Activated CD8-positive, alpha-beta T cell treated with anti-CD3 and anti-CD28 coated beads for 36 hours (primary cell): ENCODE data around the gene GCDH. TPM values are rescaled to one million over a fixed set of nuclear protein-coding genes. Genes with fewer than 3 reads are reported as not detected.

Experiments used
- ATAC-seq: fragments of 200-7000 bp; cut with Tn5 transposase; one replicate; pipeline ENCODE4 v1.10.0; 2021; ENCODE audit warnings: mild to moderate bottlenecking, moderate library complexity
- CTCF ChIA-PET: fragments of 350-600 bp; sonication (Branson Sonifier 250); formaldehyde crosslinking; loops from one replicate; lab custom pipeline; 2021; ENCODE audit warnings: antibody characterized with exemption; lab: Charles Lee
- POLR2A ChIA-PET: fragments of 350-600 bp; sonication (Branson Sonifier 250); formaldehyde crosslinking; loops from one replicate; lab custom pipeline; 2021; ENCODE audit warnings: antibody characterized with exemption; lab: Charles Lee
- DNase-seq: peaks from one replicate; pipeline ENCODE4 v3.0.0-alpha.2; 2020
- H3K27ac Mint-ChIP-seq: one replicate; pipeline ENCODE4 v1.8.0; 2021; ENCODE audit warnings: mild to moderate bottlenecking, mixed read lengths
- H3K27me3 Mint-ChIP-seq: one replicate; pipeline ENCODE4 v1.8.0; 2021; ENCODE audit warnings: mixed read lengths
- H3K36me3 Mint-ChIP-seq: one replicate; pipeline ENCODE4 v1.8.0; 2021; ENCODE audit warnings: low read depth, mixed read lengths
- H3K4me1 Mint-ChIP-seq: one replicate; pipeline ENCODE4 v1.8.0; 2021; ENCODE audit warnings: low read depth, mixed read lengths
- H3K4me3 Mint-ChIP-seq: one replicate; pipeline ENCODE4 v1.8.0; 2021; ENCODE audit warnings: mild to moderate bottlenecking, moderate library complexity, mixed read lengths
- H3K9me3 Mint-ChIP-seq: one replicate; pipeline ENCODE4 v1.8.0; 2021; ENCODE audit warnings: mixed read lengths
- intact Hi-C: fragments of 100-400 bp; cut with micrococcal nuclease; formaldehyde crosslinking; loops from one replicate; pipeline ENCODE4 v1.10.0; 2022
- total RNA-seq, 2 experiments: library from RNA; stranded (reverse); gene quantifications; one replicate each; pipeline ENCODE4 v1.2.3, GENCODE V29; 2021
- TF ChIP-seq, protein P1 (sequence below): fragments of 200-600 bp; IDR thresholded peaks from one replicate; pipeline ENCODE4 v1.8.0; 2022; ENCODE audit warnings: antibody characterized with exemption, mild to moderate bottlenecking

GCDH gene
- total RNA-seq, 2 experiments from 2014 or later = 37.5 to 43.8 TPM

DNA sequence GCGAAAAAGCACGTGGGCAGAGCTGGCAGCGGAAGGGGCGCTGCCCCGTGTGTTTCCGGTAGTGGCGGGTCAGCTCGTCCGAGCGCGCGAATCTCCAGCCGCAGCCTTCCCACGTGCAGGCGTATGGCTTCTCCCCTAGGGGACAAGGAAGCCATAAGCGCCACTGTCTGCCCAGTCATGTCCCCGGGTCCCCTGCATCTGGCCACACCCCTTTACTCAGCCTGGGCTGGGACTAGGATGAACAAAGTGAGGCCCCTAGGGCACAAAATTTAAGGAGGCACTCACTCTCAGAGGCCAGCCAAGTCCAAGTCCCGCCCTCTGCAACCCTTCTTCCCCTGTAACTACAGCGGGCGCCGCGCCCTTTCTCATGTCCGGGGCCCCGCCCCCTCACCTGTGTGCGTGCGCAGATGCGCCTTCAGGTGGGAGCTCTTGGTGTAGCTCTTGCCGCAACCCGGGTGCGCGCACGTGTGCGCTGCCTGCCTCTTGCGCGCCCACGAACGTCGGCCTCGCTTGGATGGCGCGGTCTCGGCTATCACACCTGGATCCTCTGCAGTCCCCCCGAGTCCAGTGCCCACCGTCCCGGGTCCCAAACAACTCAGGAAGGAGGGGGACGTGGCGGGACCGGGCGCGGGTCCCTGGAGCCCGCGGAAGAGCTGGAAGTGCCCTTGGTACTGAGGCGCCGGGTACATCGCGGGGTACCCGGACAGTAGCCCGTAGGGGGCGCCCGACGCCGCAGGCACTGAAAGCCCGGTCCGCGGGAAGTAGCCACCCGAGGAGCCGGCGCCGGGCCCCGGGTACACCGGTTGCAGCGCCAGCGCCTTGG, 5.8 kb upstream of the GCDH start:
- Mint-ChIP-seq H3K36me3 (no peaks in the 10 kb centered on the region), H3K9me3 (peaks cover 7% of the 10 kb centered on the region), H3K4me3 (peak overlapping the region; percentile 86), H3K27ac (peak overlapping the region; percentile 89), H3K27me3 (no peaks in the 10 kb centered on the region), H3K4me1 (peaks cover 18% of the 10 kb centered on the region)
- CTCF ChIA-PET = interaction anchor here (0.6 to 9.0 kb wide), 19 partner anchors 12 to 127 kb away, joined by 3 to 67 read pairs (median 5); partner anchors contain the start of genes CALR, FARSA and SYCE2
- intact Hi-C loops = loop anchor here (10.0 kb wide), 1 partner anchor 50 kb away; the partner anchor contains the start of genes CALR and FARSA
- POLR2A ChIA-PET = interaction anchor here (0.6 to 2.3 kb wide), 15 partner anchors 9 to 163 kb away, joined by 3 to 8 read pairs (median 4); partner anchors contain the start of genes RNASEH2A and SYCE2
- DNase-seq (peak; percentile 98), ATAC-seq (peak; percentile 80)
- TF ChIP-seq, protein P1, sequence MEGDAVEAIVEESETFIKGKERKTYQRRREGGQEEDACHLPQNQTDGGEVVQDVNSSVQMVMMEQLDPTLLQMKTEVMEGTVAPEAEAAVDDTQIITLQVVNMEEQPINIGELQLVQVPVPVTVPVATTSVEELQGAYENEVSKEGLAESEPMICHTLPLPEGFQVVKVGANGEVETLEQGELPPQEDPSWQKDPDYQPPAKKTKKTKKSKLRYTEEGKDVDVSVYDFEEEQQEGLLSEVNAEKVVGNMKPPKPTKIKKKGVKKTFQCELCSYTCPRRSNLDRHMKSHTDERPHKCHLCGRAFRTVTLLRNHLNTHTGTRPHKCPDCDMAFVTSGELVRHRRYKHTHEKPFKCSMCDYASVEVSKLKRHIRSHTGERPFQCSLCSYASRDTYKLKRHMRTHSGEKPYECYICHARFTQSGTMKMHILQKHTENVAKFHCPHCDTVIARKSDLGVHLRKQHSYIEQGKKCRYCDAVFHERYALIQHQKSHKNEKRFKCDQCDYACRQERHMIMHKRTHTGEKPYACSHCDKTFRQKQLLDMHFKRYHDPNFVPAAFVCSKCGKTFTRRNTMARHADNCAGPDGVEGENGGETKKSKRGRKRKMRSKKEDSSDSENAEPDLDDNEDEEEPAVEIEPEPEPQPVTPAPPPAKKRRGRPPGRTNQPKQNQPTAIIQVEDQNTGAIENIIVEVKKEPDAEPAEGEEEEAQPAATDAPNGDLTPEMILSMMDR = peak; percentile 90

DNA sequence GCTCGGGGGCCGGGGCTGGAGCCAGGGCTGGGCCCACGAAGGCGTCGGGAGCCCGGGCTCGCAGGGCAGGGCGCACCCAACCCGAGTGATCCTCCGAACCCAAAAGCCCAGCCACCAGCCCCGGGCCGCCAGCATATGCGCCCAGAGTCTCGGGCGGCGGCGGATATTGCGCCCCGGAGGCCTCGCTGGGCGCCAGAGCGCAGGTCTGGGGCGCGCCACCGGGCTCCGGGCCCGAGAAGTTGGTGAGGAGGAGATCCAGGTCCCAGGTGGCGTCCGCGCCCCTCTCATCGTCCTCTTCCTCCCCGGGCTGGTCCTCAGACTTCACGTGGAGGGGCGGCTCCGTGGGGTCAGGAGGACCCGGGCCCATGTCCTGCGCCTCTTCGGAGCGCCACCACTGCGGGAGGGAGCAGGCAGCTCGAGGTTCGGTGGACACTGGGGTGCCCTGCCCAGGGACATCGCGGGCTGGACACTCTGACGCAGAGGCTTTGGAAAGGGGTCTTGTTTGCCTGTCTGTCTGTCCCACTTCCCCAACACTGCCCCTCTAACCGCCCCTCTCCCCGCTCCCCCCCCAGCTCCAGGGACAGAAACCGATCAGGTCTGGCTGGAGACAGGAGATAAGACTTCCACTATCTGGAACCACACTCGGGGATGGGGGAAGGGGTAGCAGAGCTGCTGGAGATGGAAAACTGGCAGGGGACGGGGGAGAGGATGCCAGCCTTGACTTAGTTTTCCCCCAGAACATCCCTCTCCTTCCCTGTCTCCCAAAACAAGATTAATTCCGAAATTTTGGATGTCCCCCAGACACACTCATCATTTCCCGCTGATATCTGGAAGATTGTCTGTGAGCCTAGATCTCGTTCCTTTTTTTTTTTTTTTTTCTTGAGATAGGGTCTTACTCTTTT, 5.0 kb upstream of the GCDH start:
- intact Hi-C loops = loop anchor here (10.0 kb wide), 1 partner anchor 49 kb away; the partner anchor contains the start of genes CALR and FARSA
- H3K27ac Mint-ChIP-seq = no peak overlapping the region
- peaks cover under 1% of the 10 kb centered on the region for H3K36me3 Mint-ChIP-seq
- DNase-seq = no peak
- ChIA-PET POLR2A (interaction anchor here (1.0 to 2.3 kb wide), 11 partner anchors 10 to 164 kb away, joined by 3 to 8 read pairs (median 4); partner anchors contain the start of genes RNASEH2A and SYCE2), CTCF (interaction anchor here (0.7 to 9.0 kb wide), 17 partner anchors 10 to 128 kb away, joined by 3 to 67 read pairs (median 5); partner anchors contain the start of genes CALR, FARSA and SYCE2)
- peak overlapping the region; percentile 64 for H3K4me3 Mint-ChIP-seq
- TF ChIP-seq, protein P1 = peak; percentile 63
- H3K4me1 Mint-ChIP-seq = peaks cover 17% of the 10 kb centered on the region
- peak; percentile 4 for ATAC-seq
- no peaks in the 10 kb centered on the region for H3K27me3 Mint-ChIP-seq
- H3K9me3 Mint-ChIP-seq = peaks cover 7% of the 10 kb centered on the region

DNA sequence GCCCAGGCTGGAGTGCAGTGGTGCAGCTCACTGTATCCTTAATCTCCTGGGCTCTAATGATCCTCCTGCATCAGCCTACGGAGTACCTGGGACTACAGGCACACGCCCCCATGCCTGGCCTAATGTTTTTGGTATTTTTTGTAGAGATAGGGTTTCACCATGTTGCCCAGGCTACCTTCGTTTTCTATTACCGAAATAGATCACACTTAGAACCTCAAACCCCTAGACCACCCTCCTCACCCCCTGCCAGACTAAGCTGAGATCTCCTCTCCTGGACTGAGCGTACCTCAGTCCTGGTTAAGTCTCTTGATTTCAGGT, 4.3 kb upstream of the GCDH start:
- intact Hi-C loops = loop anchor here (10.0 kb wide), 1 partner anchor 48 kb away; the partner anchor contains the start of genes CALR and FARSA
- peaks cover 3% of the 10 kb centered on the region for H3K36me3 Mint-ChIP-seq
- H3K4me3 Mint-ChIP-seq = peak overlapping the region; percentile 64
- POLR2A ChIA-PET = interaction anchor here (0.7 to 2.3 kb wide), 5 partner anchors 33 to 153 kb away, joined by 3 to 7 read pairs (median 3); partner anchors contain the start of gene SYCE2
- CTCF ChIA-PET = interaction anchor here (0.9 to 9.0 kb wide), 3 partner anchors 9 to 126 kb away, joined by 3 to 67 read pairs (median 7); no protein-coding TSS in a partner anchor
- no peak for DNase-seq
- TF ChIP-seq, protein P1 = no peak
- no peak overlapping the region for H3K27ac Mint-ChIP-seq
- no peaks in the 10 kb centered on the region for H3K27me3 Mint-ChIP-seq
- H3K9me3 Mint-ChIP-seq = peaks cover 7% of the 10 kb centered on the region
- H3K4me1 Mint-ChIP-seq = peaks cover 18% of the 10 kb centered on the region
- no peak for ATAC-seq

DNA sequence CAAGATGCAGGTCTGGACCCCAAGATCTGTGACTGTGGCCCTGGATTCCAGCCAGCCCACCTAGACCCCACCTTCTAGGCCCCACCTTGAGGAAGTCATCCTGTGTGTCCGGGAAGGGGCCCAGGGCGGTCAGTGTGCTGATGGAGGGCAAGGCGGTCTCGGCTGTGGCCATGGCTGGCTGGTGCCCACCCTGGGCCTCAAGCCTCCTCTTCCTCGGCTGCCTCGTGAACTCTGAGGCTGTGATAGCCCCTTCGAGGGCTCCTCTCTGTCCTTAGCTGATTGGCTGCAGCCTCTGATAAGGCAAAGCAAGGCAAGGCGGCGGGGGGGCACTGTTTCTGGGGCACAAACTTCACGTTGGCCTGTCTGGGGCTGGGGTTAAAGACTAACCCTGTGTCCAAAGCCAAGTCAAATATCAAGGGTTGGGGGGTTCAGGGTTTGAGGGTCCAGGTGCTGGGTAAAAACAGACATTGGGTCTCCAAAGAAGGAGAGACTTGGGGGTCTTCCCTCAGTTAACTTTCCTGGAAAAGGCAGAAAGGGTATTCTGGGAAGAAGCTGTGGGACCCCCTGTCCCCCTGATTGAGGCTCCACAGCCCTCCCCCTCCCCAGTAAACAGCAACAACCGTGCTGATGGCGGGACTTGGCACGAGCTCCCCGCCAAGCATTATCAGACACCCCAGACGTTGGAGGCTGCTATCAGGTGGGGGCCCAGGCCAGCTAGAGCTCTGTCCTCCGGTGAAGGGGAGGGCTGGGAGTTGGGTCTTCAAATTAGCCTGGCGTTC, 3.8 kb upstream of the GCDH start, which contains the start of gene KLF1:
Gene KLF1, minus strand, starts transcription at position 233 of the 779 bp plus-strand sequence. Its CDS starts 61 bp downstream, at position 172.
- Mint-ChIP-seq H3K27ac (no peak within 1 kb of the TSS), H3K4me3 (peak within 1 kb of the TSS; percentile 64), H3K4me1 (peaks cover 22% of the 10 kb centered on the region), H3K27me3 (no peaks in the 10 kb centered on the region), H3K36me3 (peaks cover 3% of the 10 kb centered on the region), H3K9me3 (peaks cover 7% of the 10 kb centered on the region)
- TF ChIP-seq, protein P1 = no peak
- ChIA-PET POLR2A (interaction anchor here (0.7 to 1.1 kb wide), 3 partner anchors 26 to 154 kb away, joined by 3 to 5 read pairs (median 3); partner anchors contain the start of gene SYCE2), CTCF (interaction anchor here (1.4 to 9.0 kb wide), 2 partner anchors 77 to 127 kb away, joined by 7 to 67 read pairs; no protein-coding TSS in a partner anchor)
- no peak for ATAC-seq
- DNase-seq = no peak
- intact Hi-C loops = loop anchor here (10.0 kb wide), 1 partner anchor 48 kb away; the partner anchor contains the start of genes CALR and FARSA
